ENCODE data around the gene ANKMY2.
A peak's percentile ranks its signal among the peaks of the same experiment; 100 is the strongest.
"Not testable (repeated sequence)": the region's sequence is repeated elsewhere in the genome, so short reads cannot be mapped to it uniquely, and the experiment has no call there.

Gene ANKMY2

GRCh38 chr7:16645593-16646471, at the start of gene ANKMY2, which contains the start of gene BZW2:
Gene ANKMY2 (minus strand): TSS chr7:16645754. CDS start chr7:16645573, 181 bp downstream.
Gene BZW2 (plus strand): TSS chr7:16646181. CDS start chr7:16665444, 19,263 bp downstream.
- peak; percentile 74 for DNase-seq (ENCODE audit: low read depth)

- DNase-seq (ENCODE audit: low read depth), result no peak
Observed at GRCh38 chr7:16694806-16695205, 49.3 kb upstream of the ANKMY2 start.

GRCh38 chr7:16693601-16694318, 48.2 kb upstream of the ANKMY2 start:
- DNase-seq (ENCODE audit: low read depth), result no peak

GRCh38 chr7:16691241-16691640, 45.7 kb upstream of the ANKMY2 start:
- DNase-seq (ENCODE audit: low read depth), result no peak

GRCh38 chr7:16688249-16688648, 42.7 kb upstream of the ANKMY2 start:
- no peak for DNase-seq (ENCODE audit: low read depth)

GRCh38 chr7:16685535-16685934, 40.0 kb upstream of the ANKMY2 start:
- no peak for DNase-seq (ENCODE audit: low read depth)

- DNase-seq (ENCODE audit: low read depth), result no peak
Observed at GRCh38 chr7:16684935-16685334, 39.4 kb upstream of the ANKMY2 start.

GRCh38 chr7:16678645-16679566, 33.4 kb upstream of the ANKMY2 start:
- DNase-seq (ENCODE audit: low read depth), result not testable (repeated sequence)

- DNase-seq (ENCODE audit: low read depth), result no peak
Observed at GRCh38 chr7:16677978-16678494, 32.5 kb upstream of the ANKMY2 start.

GRCh38 chr7:16675277-16675676, 29.7 kb upstream of the ANKMY2 start:
- DNase-seq (ENCODE audit: low read depth), result no peak

- DNase-seq (ENCODE audit: low read depth), result no peak
Observed at GRCh38 chr7:16671811-16672210, 26.3 kb upstream of the ANKMY2 start.

GRCh38 chr7:16670731-16671344, 25.3 kb upstream of the ANKMY2 start:
- DNase-seq (ENCODE audit: low read depth), result no peak

- DNase-seq (ENCODE audit: low read depth), result no peak
Observed at GRCh38 chr7:16670021-16670420, 24.5 kb upstream of the ANKMY2 start.

GRCh38 chr7:16669581-16669980, 24.0 kb upstream of the ANKMY2 start:
- no peak for DNase-seq (ENCODE audit: low read depth)

GRCh38 chr7:16668978-16669377, 23.4 kb upstream of the ANKMY2 start:
- DNase-seq (ENCODE audit: low read depth), result no peak

- DNase-seq (ENCODE audit: low read depth), result no peak
Observed at GRCh38 chr7:16668049-16668858, 22.7 kb upstream of the ANKMY2 start.

GRCh38 chr7:16667355-16667754, 21.8 kb upstream of the ANKMY2 start:
- no peak for DNase-seq (ENCODE audit: low read depth)

GRCh38 chr7:16661924-16662323, 16.4 kb upstream of the ANKMY2 start:
- no peak for DNase-seq (ENCODE audit: low read depth)

- no peak for DNase-seq (ENCODE audit: low read depth)
Observed at GRCh38 chr7:16660702-16661464, 15.3 kb upstream of the ANKMY2 start.
